Activated T-cell treated with anti-CD3 and anti-CD28 coated beads, Interleukin-2, amount 50 U/mL, for 72 hours (primary cell): ENCODE results near the gene WFIKKN1. TPM values are rescaled to one million over a fixed set of nuclear protein-coding genes. Genes with fewer than 3 reads are reported as not detected.

Source experiments
- ATAC-seq, 2 donors: fragments of 150-1000 bp; cut with Tn5 transposase; replicated peaks in 1 of 2; 2 replicates each; pipeline ENCODE4 v1.10.0; 2021; ENCODE audit warnings: moderate library complexity in 2 of 2, mild to moderate bottlenecking in 1 of 2
- DNase-seq, 2 donors: peaks; one replicate each; pipeline ENCODE4 v3.0.0; 2021 to 2022; ENCODE audit warnings: mixed read lengths in 1 of 2
- H3K27ac Mint-ChIP-seq: one replicate; pipeline ENCODE4 v1.8.0; 2022; ENCODE audit warnings: mild to moderate bottlenecking, moderate library complexity, mixed read lengths
- H3K27me3 Mint-ChIP-seq: one replicate; pipeline ENCODE4 v1.8.0; 2022; ENCODE audit warnings: low read depth, mixed read lengths
- H3K36me3 Mint-ChIP-seq, 2 donors: one replicate each; pipeline ENCODE4 v1.8.0; 2022; ENCODE audit warnings: mixed read lengths in 2 of 2, mild to moderate bottlenecking in 1 of 2; ENCODE audit not compliant: insufficient read depth in 2 of 2
- H3K4me1 Mint-ChIP-seq: one replicate; pipeline ENCODE4 v1.8.0; 2022; ENCODE audit warnings: low read depth, mixed read lengths
- H3K4me3 Mint-ChIP-seq, 2 donors: one replicate each; pipeline ENCODE4 v1.8.0; 2022; ENCODE audit warnings: mild to moderate bottlenecking in 2 of 2, mixed read lengths in 2 of 2, moderate library complexity in 2 of 2
- H3K9me3 Mint-ChIP-seq, 2 donors: one replicate each; pipeline ENCODE4 v1.8.0; 2022; ENCODE audit warnings: mixed read lengths in 2 of 2
- total RNA-seq, 2 donors: library from RNA; stranded (reverse); gene quantifications; one replicate each; pipeline ENCODE4 v1.2.3, GENCODE V29; 2022

WFIKKN1 gene
- total RNA-seq, 2 donors from 2014 or later: 0.49 to 0.72 TPM

- ATAC-seq (peak; percentile 95 to 97), DNase-seq (peak; percentile 96 to 98)
- Mint-ChIP-seq H3K36me3 (peaks cover 0 to 2% of the 10 kb centered on the region in 2 donors), H3K27me3 (no peaks in the 10 kb centered on the region), H3K4me3 (peak within 1 kb of the TSS; percentile 85 to 88), H3K4me1 (peaks cover 9% of the 10 kb centered on the region), H3K27ac (peak within 1 kb of the TSS; percentile 85), H3K9me3 (no peaks in the 10 kb centered on the region)
Measured at GRCh38 chr16:667780-668518, 37.2 kb downstream of the WFIKKN1 start, which contains the start of gene RHOT2. TSS of gene RHOT2 (plus strand) at chr16:668132. CDS start at chr16:668200, 68 bp downstream.

- peaks cover 9% of the 10 kb centered on the region for H3K4me1 Mint-ChIP-seq
- peak overlapping the region; percentile 46 for H3K27ac Mint-ChIP-seq
- H3K4me3 Mint-ChIP-seq: peak overlapping the region; percentile 85 to 88
- H3K36me3 Mint-ChIP-seq: peaks cover 0 to 2% of the 10 kb centered on the region in 2 donors
- DNase-seq (no peak), ATAC-seq (peak in 1 of 2 donors; percentile 11)
- H3K27me3 Mint-ChIP-seq: no peaks in the 10 kb centered on the region
- no peaks in the 10 kb centered on the region for H3K9me3 Mint-ChIP-seq
Measured at GRCh38 chr16:668519-669171, 37.9 kb downstream of the WFIKKN1 start.

- ATAC-seq: no peak
- Mint-ChIP-seq H3K9me3 (no peaks in the 10 kb centered on the region), H3K27me3 (no peaks in the 10 kb centered on the region), H3K27ac (no peak overlapping the region), H3K36me3 (peaks cover 0 to 2% of the 10 kb centered on the region in 2 donors), H3K4me3 (peak overlapping the region; percentile 46 to 85), H3K4me1 (peaks cover 9% of the 10 kb centered on the region)
- DNase-seq: no peak
Measured at GRCh38 chr16:669666-670065, 38.9 kb downstream of the WFIKKN1 start.

- Mint-ChIP-seq H3K27ac (no peak overlapping the region), H3K9me3 (no peaks in the 10 kb centered on the region), H3K4me3 (peak overlapping the region; percentile 46 to 52), H3K36me3 (peaks cover 0 to 2% of the 10 kb centered on the region in 2 donors), H3K4me1 (peaks cover 9% of the 10 kb centered on the region), H3K27me3 (no peaks in the 10 kb centered on the region)
- DNase-seq (no peak), ATAC-seq (no peak)
Measured at GRCh38 chr16:670485-671352, 39.9 kb downstream of the WFIKKN1 start.

- Mint-ChIP-seq H3K27ac (no peak overlapping the region), H3K36me3 (peaks cover 0 to 2% of the 10 kb centered on the region in 2 donors), H3K9me3 (no peaks in the 10 kb centered on the region), H3K27me3 (no peaks in the 10 kb centered on the region), H3K4me1 (peaks cover 9% of the 10 kb centered on the region), H3K4me3 (no peak overlapping the region)
- no peak for DNase-seq
- no peak for ATAC-seq
Measured at GRCh38 chr16:671353-672131, 40.8 kb downstream of the WFIKKN1 start.

- Mint-ChIP-seq H3K36me3 (peaks cover 0 to 2% of the 10 kb centered on the region in 2 donors), H3K9me3 (no peaks in the 10 kb centered on the region), H3K27ac (no peak overlapping the region), H3K4me3 (no peak overlapping the region), H3K27me3 (no peaks in the 10 kb centered on the region), H3K4me1 (peaks cover 9% of the 10 kb centered on the region)
- DNase-seq (no peak), ATAC-seq (no peak)
Measured at GRCh38 chr16:672371-672770, 41.6 kb downstream of the WFIKKN1 start.

- Mint-ChIP-seq H3K27ac (no peak overlapping the region), H3K4me1 (peaks cover 4% of the 10 kb centered on the region), H3K27me3 (no peaks in the 10 kb centered on the region), H3K4me3 (no peak overlapping the region), H3K9me3 (no peaks in the 10 kb centered on the region), H3K36me3 (peaks cover 0 to 2% of the 10 kb centered on the region in 2 donors)
- DNase-seq (no peak), ATAC-seq (no peak)
Measured at GRCh38 chr16:672851-673250, 42.1 kb downstream of the WFIKKN1 start.

- ATAC-seq: no peak
- DNase-seq: no peak
- no peak overlapping the region for H3K27ac Mint-ChIP-seq
- no peak overlapping the region for H3K4me3 Mint-ChIP-seq
- H3K27me3 Mint-ChIP-seq: no peaks in the 10 kb centered on the region
- H3K4me1 Mint-ChIP-seq: peaks cover 4% of the 10 kb centered on the region
- H3K9me3 Mint-ChIP-seq: no peaks in the 10 kb centered on the region
- peaks cover 0 to 2% of the 10 kb centered on the region in 2 donors for H3K36me3 Mint-ChIP-seq
Measured at GRCh38 chr16:673399-673991, 42.7 kb downstream of the WFIKKN1 start.

- Mint-ChIP-seq H3K9me3 (no peaks in the 10 kb centered on the region), H3K27me3 (no peaks in the 10 kb centered on the region), H3K36me3 (peaks cover 0 to 2% of the 10 kb centered on the region in 2 donors), H3K4me1 (peaks cover 11% of the 10 kb centered on the region), H3K4me3 (no peak overlapping the region), H3K27ac (no peak overlapping the region)
- ATAC-seq (no peak), DNase-seq (no peak)
Measured at GRCh38 chr16:674214-674881, 43.6 kb downstream of the WFIKKN1 start.

GRCh38 chr16:674968-675883, 44.4 kb downstream of the WFIKKN1 start, which contains the start of gene RHBDL1:
TSS of gene RHBDL1 (plus strand) at chr16:675671. CDS start at chr16:675791, 120 bp downstream.
- no peak for DNase-seq
- peak within 1 kb of the TSS; percentile 31 to 63 for H3K4me3 Mint-ChIP-seq
- no peak for ATAC-seq
- H3K9me3 Mint-ChIP-seq: no peaks in the 10 kb centered on the region
- peaks cover 7% of the 10 kb centered on the region for H3K4me1 Mint-ChIP-seq
- no peak within 1 kb of the TSS for H3K27ac Mint-ChIP-seq
- H3K27me3 Mint-ChIP-seq: no peaks in the 10 kb centered on the region
- H3K36me3 Mint-ChIP-seq: peaks cover 0 to 2% of the 10 kb centered on the region in 2 donors
